Retinal pigment epithelial cell (primary cell): ENCODE measurements around the gene C10orf90.

Experiments
- DNase-seq: peaks from one replicate; pipeline ENCODE4 v3.0.0-alpha.2; 2010; ENCODE audit warnings: low read depth
- H3K4me3 ChIP-seq: 2 replicates; pipeline ENCODE4 v1.5.1; 2011; ENCODE audit warnings: mild to moderate bottlenecking, low read length, control low read depth, moderate library complexity
- CTCF ChIP-seq: conservative IDR thresholded peaks from 2 replicates; pipeline ENCODE4 v1.5.1; 2011; ENCODE audit warnings: low read depth, low read length, control low read depth, inconsistent platforms

Gene C10orf90

DNA sequence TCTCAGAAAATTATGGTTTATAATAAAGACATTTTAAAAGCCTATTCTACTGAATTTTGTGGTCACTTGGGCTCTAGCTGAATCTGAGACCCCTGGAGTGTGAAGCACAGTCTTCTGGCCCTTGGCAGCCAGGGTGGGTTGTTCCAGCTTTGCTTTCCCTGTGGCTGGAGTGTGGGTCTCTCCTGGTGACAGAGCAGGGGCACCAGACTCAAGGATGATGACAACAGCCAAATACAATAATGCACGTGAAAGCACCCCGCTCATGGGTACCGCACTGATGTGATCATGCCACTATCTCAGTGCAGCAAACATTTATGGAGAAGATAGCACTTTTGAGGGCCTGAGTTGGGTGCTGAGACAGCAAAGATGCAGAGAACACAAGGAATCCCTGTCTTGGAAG, 147.4 kb downstream of the C10orf90 start:
- DNase-seq = no peak
- no peak overlapping the region for H3K4me3 ChIP-seq
- TF ChIP-seq CTCF = no peak

DNA sequence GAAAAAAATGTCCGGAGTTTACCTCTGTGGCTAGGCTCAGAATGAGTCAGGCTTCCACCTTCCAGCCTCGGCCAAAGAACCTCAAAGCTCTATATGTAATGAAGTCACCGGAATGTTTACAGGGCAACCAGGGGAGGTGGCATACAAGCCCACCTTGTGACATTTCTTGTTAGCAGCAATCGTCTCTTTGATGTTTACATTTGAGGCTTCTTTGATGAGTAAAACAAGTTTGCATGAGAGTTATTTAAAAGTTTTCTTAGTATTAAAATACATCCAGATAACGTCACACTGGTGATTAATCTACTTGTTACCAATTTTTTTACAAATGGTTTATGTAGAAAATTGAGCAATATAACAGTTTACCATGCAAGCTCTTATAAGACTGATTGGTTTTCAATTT, 149.1 kb downstream of the C10orf90 start:
- no peak for DNase-seq
- H3K4me3 ChIP-seq = no peak overlapping the region
- TF ChIP-seq CTCF = no peak

- H3K4me3 ChIP-seq = no peak overlapping the region
- no peak for TF ChIP-seq CTCF
- no peak for DNase-seq
These were observed 149.7 kb downstream of the C10orf90 start for GRCh38 chr10:126520751-126521317.

DNA sequence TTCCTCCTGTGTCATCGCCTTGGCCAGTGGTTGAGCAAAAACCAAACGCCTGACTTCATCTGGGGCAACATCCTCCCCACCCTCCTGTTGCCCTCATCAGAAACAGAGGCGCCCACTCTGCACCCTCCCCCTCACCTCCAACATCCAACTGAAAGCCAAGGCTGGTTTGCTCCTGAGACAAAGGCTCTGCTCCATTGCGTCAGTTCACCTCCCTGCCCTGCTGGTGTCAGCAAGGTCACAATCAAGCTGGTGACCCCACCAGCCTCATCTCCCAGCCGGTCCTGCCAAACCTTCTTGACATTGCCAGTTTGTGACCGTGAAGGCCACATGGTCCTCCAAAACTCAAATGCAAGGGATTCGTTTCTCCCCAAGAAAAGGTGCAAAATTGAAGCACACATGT, 150.5 kb downstream of the C10orf90 start:
- no peak for TF ChIP-seq CTCF
- H3K4me3 ChIP-seq = no peak overlapping the region
- no peak for DNase-seq

DNA sequence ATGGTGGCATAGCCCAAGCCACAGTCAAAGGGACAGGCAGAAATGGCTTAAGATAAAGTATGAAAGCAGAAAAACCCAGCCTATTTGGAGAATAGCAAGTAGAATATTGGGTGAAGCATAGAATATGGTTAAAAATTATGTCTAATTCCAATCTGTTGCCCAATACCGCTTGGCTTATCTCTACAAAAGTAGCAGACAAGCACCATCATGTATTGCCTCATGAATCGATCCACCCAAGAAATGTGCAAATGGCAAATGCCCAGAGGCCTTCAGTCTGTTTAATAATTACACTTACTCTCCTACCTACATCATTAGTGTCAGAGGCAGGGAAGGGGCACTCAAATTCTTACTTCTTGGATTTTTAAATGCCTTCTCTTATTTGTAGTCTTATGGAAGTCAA, 151.3 kb downstream of the C10orf90 start:
- no peak overlapping the region for H3K4me3 ChIP-seq
- TF ChIP-seq CTCF = no peak
- no peak for DNase-seq

- H3K4me3 ChIP-seq = no peak overlapping the region
- no peak for DNase-seq
- no peak for TF ChIP-seq CTCF
These were observed 152.0 kb downstream of the C10orf90 start for GRCh38 chr10:126518218-126519080.

- no peak overlapping the region for H3K4me3 ChIP-seq
- no peak for TF ChIP-seq CTCF
- no peak for DNase-seq
These were observed 154.0 kb downstream of the C10orf90 start for GRCh38 chr10:126516515-126516914.
